Measurements from ENCODE around the gene PKP4. TPM values are rescaled to one million over a fixed set of nuclear protein-coding genes. Genes with fewer than 3 reads are reported as not detected.

Gene PKP4
- total RNA-seq, 1 donor from 2014 or later = 42.4 TPM

- DNase-seq (ENCODE audit: low spot score) = no peak
Measured at GRCh38 chr2:158583923-158584322, 127.2 kb downstream of the PKP4 start.

- DNase-seq (ENCODE audit: low spot score) = no peak
Measured at GRCh38 chr2:158586491-158586890, 129.7 kb downstream of the PKP4 start.

- DNase-seq (ENCODE audit: low spot score) = no peak
Measured at GRCh38 chr2:158589303-158589702, 132.6 kb downstream of the PKP4 start.

GRCh38 chr2:158598862-158599517 is 142.2 kb downstream of the PKP4 start:
- DNase-seq (ENCODE audit: low spot score) = no peak

- no peak for DNase-seq (ENCODE audit: low spot score)
Measured at GRCh38 chr2:158599609-158600008, 142.9 kb downstream of the PKP4 start.

- DNase-seq (ENCODE audit: low spot score) = no peak
Measured at GRCh38 chr2:158600155-158600802, 143.5 kb downstream of the PKP4 start.

GRCh38 chr2:158602027-158602426 is 145.3 kb downstream of the PKP4 start:
- no peak for DNase-seq (ENCODE audit: low spot score)

GRCh38 chr2:158603205-158603604 is 146.5 kb downstream of the PKP4 start:
- no peak for DNase-seq (ENCODE audit: low spot score)

GRCh38 chr2:158603986-158604385 is 147.2 kb downstream of the PKP4 start:
- DNase-seq (ENCODE audit: low spot score) = no peak

- no peak for DNase-seq (ENCODE audit: low spot score)
Measured at GRCh38 chr2:158610059-158610458, 153.3 kb downstream of the PKP4 start.

- DNase-seq (ENCODE audit: low spot score) = no peak
Measured at GRCh38 chr2:158616480-158617000, 159.8 kb downstream of the PKP4 start.

- DNase-seq (ENCODE audit: low spot score) = no peak
Measured at GRCh38 chr2:158618891-158619490, 162.2 kb downstream of the PKP4 start.

GRCh38 chr2:158619496-158619895 is 162.7 kb downstream of the PKP4 start:
- no peak for DNase-seq (ENCODE audit: low spot score)

- no peak for DNase-seq (ENCODE audit: low spot score)
Measured at GRCh38 chr2:158620656-158621055, 163.9 kb downstream of the PKP4 start.

GRCh38 chr2:158624071-158624667 is 167.4 kb downstream of the PKP4 start:
- no peak for DNase-seq (ENCODE audit: low spot score)

- DNase-seq (ENCODE audit: low spot score) = no peak
Measured at GRCh38 chr2:158624961-158625360, 168.2 kb downstream of the PKP4 start.

GRCh38 chr2:158629116-158629515 is 172.4 kb downstream of the PKP4 start:
- no peak for DNase-seq (ENCODE audit: low spot score)

- no peak for DNase-seq (ENCODE audit: low spot score)
Measured at GRCh38 chr2:158633261-158633660, 176.5 kb downstream of the PKP4 start.

- no peak for DNase-seq (ENCODE audit: low spot score)
Measured at GRCh38 chr2:158634627-158635026, 177.9 kb downstream of the PKP4 start.

GRCh38 chr2:158635961-158636601 is 179.3 kb downstream of the PKP4 start:
- DNase-seq (ENCODE audit: low spot score) = no peak

GRCh38 chr2:158637357-158637756 is 180.6 kb downstream of the PKP4 start:
- DNase-seq (ENCODE audit: low spot score) = no peak

- no peak for DNase-seq (ENCODE audit: low spot score)
Measured at GRCh38 chr2:158644139-158644538, 187.4 kb downstream of the PKP4 start.

All from mesenteric fat pad (tissue), 1 donor.